GM13977 (cell line): ENCODE data around the gene CSNK1G3.

Source experiments
- DNase-seq: peaks from one replicate; pipeline ENCODE4 v3.0.0; 2012; ENCODE audit warnings: low spot score
- CTCF ChIP-seq: IDR thresholded peaks from 2 replicates; pipeline ENCODE4 v1.5.1; 2012; ENCODE audit warnings: mild to moderate bottlenecking, control low read depth; ENCODE audit not compliant: insufficient read depth; ENCODE audit errors: extremely low read depth, missing control alignments
- in situ Hi-C: fragments of 300-500 bp; cut with MboI; formaldehyde crosslinking; loops from one replicate; pipeline ENCODE4 v1.12.0; 2022; ENCODE audit warnings: low sequenced_read_pairs, low pct_unique_long_range_greater_than_20kb, mixed read lengths, inconsistent platforms; ENCODE audit not compliant: unreplicated experiment

The CSNK1G3 gene

GRCh38 chr5:123512611-123513461 is 859 bp downstream of the CSNK1G3 start:
- in situ Hi-C loops = no loop called here
- peak; percentile 66 for DNase-seq
- TF ChIP-seq CTCF = no peak

GRCh38 chr5:123514615-123515355 is 2.8 kb downstream of the CSNK1G3 start:
- no peak for TF ChIP-seq CTCF
- in situ Hi-C loops = no loop called here
- no peak for DNase-seq

DNA sequence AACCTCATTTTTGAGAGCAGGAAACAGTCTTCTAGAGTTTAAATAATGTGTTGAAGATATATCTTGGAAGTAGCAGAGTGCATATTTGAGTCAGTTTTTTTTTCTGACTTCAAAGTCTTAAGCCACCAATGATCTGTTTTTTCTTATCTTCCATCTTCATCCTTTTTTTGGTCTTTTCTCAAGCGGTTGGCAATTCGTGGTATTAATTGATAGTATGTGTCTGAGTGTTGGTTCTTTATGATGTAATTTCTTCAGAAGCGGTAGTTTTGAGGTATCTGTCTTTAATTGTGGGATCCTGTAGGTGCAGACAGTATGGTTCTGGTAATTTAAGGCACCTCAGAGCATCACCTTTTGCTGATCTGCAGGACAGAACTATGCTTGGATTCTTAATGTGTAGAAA is 3.9 kb downstream of the CSNK1G3 start:
- no peak for DNase-seq
- no peak for TF ChIP-seq CTCF
- in situ Hi-C loops = no loop called here

- in situ Hi-C loops = no loop called here
- DNase-seq = no peak
- no peak for TF ChIP-seq CTCF
Measured at GRCh38 chr5:123517476-123517875, 5.5 kb downstream of the CSNK1G3 start.

DNA sequence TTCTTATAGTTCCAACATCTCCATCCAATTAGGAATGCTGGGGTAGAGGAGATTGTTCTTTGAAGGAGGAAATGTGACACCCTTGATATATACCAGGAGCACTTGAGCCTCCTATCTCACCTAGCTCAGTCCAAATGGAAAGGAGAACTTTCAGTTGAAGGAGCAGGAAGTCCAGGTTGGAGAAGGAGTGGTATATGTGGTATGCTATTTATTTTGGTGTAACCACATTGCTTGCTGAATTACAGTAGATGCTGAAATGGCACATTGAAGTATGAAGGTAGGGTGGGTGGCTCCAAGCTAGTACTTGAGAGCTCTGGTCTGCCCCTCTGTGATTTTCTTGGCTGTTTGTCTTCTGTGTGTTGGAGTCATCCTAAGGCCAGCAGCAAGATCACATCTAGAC is 6.1 kb downstream of the CSNK1G3 start:
- in situ Hi-C loops = no loop called here
- no peak for TF ChIP-seq CTCF
- DNase-seq = no peak

DNA sequence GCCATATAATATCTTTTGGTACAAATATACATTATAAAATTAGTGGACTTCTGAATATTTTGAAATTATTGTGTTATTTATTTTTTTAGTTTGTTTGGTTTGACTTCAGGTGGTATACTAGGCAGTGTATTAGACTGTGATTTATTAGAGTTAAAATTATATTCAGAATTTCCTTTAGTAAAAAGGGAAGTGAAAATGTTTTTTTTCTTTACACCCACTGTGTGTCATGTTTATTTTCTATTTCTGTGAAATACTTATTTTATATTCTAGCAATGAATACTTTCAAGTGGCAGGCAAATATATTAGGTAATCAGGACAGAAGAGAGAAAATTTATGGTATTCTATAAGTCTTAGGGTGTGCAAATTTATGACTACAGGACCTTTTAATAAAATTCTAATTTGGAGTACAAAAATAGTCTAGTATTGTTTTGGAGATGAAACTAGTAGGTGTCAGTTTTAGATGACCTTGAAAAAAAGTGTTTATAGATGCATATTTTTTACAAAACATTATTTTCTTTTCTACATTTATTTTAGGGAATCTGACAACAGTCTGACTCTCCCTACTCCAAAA is 8.8 kb downstream of the CSNK1G3 start:
- in situ Hi-C loops = no loop called here
- no peak for TF ChIP-seq CTCF
- peak; percentile 15 for DNase-seq
